Measurements from ENCODE around the gene TROAP.
"Not testable (repeated sequence)": the region's sequence is repeated elsewhere in the genome, so short reads cannot be mapped to it uniquely, and the experiment has no call there.

Gene TROAP

DNA sequence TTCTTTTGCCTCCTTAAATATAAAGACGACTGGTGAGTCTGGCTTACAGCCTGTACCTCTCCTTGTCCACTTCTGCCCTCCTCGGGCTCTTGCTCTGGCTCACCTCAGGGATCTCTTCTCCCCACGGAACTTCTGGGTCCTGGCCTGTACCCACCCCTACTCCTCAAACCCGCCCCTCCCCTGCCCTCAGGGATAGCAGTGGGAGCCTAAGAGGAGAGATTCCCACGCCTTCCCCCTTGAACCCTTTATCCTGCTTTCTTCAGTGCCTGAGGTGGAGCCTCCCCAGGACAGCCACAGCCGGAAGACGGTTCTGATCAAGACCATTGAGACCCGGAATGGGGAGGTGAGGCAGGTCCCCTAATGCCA, 25.4 kb upstream of the TROAP start:
- Histone ChIP-seq H3K4me1 (ENCODE audit: control insufficient read depth, insufficient read depth, low read length) (peaks cover 4% of the 10 kb centered on the region), H3K27me3 (ENCODE audit: control insufficient read depth, insufficient read depth, low read length) (peaks cover 44% of the 10 kb centered on the region), H3K27ac (ENCODE audit: low read depth, low read length) (no peak overlapping the region), H3K4me3 (ENCODE audit: low read length) (no peak overlapping the region), H3K36me3 (ENCODE audit: control insufficient read depth, insufficient read depth, low read length) (no peaks in the 10 kb centered on the region), H3K9ac (ENCODE audit: low read length) (no peak overlapping the region)

DNA sequence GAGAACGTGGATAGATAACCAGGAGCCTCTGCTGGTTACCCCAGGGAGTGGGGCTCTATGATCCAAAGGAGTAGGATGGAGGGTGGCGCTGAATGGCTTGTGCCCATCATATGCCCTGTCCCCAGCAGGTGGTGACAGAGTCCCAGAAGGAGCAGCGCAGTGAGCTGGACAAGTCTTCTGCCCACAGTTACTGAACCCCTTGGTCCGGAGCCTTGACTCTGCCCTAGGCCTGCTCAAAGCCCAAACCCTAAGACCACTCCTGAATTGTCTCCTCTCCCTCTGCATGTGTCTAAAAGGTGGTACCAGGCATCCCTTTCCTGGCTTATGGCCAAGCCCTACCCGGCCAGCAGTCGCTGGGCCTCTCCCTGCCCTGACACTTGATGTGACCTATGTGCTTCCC, 24.9 kb upstream of the TROAP start:
- Histone ChIP-seq H3K36me3 (ENCODE audit: control insufficient read depth, insufficient read depth, low read length) (no peaks in the 10 kb centered on the region), H3K4me1 (ENCODE audit: control insufficient read depth, insufficient read depth, low read length) (peaks cover 4% of the 10 kb centered on the region), H3K4me3 (ENCODE audit: low read length) (no peak overlapping the region), H3K9ac (ENCODE audit: low read length) (no peak overlapping the region), H3K27ac (ENCODE audit: low read depth, low read length) (no peak overlapping the region), H3K27me3 (ENCODE audit: control insufficient read depth, insufficient read depth, low read length) (peaks cover 44% of the 10 kb centered on the region)

DNA sequence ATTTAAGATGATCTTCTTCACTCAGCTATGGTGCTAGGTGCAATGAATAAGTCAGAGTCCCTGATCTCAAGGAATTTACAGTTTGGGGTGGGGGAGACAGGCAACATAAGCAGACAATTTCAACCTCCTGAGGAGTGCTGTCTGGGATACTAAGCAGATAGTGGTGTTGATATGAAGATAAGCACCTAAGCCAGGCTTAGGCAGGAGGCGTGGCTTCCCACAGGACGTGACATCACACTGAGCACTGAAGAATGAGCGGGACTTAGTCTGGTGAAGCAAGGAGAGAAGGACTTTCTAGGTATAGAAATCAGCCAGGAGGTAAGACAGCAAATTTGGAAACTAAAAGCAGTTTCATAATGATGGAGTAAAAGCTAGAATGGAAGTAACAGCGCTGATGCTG, 21.3 kb upstream of the TROAP start:
- H3K9ac ChIP-seq (ENCODE audit: low read length) = no peak overlapping the region
- peaks cover 1% of the 10 kb centered on the region for H3K4me1 ChIP-seq (ENCODE audit: control insufficient read depth, insufficient read depth, low read length)
- no peak overlapping the region for H3K27ac ChIP-seq (ENCODE audit: low read depth, low read length)
- H3K4me3 ChIP-seq (ENCODE audit: low read length) = no peak overlapping the region
- no peaks in the 10 kb centered on the region for H3K36me3 ChIP-seq (ENCODE audit: control insufficient read depth, insufficient read depth, low read length)
- peaks cover 14% of the 10 kb centered on the region for H3K27me3 ChIP-seq (ENCODE audit: control insufficient read depth, insufficient read depth, low read length)

DNA sequence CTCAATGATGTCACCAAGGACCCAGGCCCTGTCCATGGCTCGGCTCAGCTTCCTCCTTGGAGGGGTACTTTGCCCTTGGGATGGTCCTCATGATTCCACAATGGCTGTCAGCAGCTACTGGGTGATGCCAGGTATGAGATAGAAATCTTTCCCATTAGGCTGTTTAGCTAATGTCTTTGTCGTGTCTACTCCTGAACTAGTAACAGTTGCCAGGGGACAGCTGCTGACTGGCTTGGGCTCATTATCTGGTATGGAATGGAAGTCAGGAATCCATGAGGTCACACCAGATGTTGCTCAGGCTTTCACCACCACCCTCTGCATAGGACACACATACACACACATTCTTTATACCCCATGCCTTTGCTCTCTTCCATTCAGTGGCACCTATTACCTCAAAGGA, 18.9 kb upstream of the TROAP start:
- no peak overlapping the region for H3K4me3 ChIP-seq (ENCODE audit: low read length)
- H3K27me3 ChIP-seq (ENCODE audit: control insufficient read depth, insufficient read depth, low read length) = no peaks in the 10 kb centered on the region

DNA sequence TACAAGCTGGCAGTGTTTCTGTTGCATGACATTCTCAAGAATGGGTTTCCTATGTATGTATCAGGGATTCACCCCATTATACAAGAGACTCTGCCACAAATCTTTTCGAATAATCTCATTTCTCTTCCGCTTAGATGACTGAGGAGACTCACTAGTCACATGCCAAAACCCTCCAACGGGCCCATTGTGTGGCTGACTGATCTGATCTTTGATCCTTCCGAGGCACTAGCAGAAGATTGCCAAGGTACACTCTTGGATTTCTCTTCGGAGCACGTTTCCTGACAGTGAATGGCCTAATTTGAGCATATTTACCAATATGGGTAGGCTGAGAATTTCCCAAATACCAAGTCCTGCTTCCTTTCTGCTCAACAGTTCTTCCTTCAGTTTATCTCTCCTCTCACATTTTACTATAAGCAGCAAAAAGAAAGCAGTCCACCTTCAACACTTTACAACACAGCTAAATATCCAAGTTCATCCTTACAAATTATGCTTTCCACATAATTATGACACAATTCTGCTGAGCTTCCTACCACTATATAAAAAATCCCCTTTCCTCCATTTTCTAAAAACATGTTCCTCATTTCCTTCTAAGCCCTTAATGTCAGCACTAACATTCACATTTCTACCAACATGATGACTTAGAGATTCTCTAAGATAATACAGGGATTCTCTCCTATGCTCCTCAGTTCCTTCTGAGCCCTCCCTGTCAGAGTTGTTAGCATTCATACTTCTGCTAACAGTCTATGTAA, 17.1 kb upstream of the TROAP start:
- Histone ChIP-seq H3K27ac (ENCODE audit: low read depth, low read length) (no peak overlapping the region), H3K36me3 (ENCODE audit: control insufficient read depth, insufficient read depth, low read length) (no peaks in the 10 kb centered on the region), H3K27me3 (ENCODE audit: control insufficient read depth, insufficient read depth, low read length) (no peaks in the 10 kb centered on the region), H3K4me1 (ENCODE audit: control insufficient read depth, insufficient read depth, low read length) (no peaks in the 10 kb centered on the region), H3K4me3 (ENCODE audit: low read length) (no peak overlapping the region), H3K9ac (ENCODE audit: low read length) (no peak overlapping the region)

More for the DNA sequence above, 18.9 kb upstream of the TROAP start:
- Histone ChIP-seq H3K9ac (ENCODE audit: low read length) (no peak overlapping the region), H3K36me3 (ENCODE audit: control insufficient read depth, insufficient read depth, low read length) (no peaks in the 10 kb centered on the region), H3K4me1 (ENCODE audit: control insufficient read depth, insufficient read depth, low read length) (no peaks in the 10 kb centered on the region), H3K27ac (ENCODE audit: low read depth, low read length) (no peak overlapping the region)

DNA sequence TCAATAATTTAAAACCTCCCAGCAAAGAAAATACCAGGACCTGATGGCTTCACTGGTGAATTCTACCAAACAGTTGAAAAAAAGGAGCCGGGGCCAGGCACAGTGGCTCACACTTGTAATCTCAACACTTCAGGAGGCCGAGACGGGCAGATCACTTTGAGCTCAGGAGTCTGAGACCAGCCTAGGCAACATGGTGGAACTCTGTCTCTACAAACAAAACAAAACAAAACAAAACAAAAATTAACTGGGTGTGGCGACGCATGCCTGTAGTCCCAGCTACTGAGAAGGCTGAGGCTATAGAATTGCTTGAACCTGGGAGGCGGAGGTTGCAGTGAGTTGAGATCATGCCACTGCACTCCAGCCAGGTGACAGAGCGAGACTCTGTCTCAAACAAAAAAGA, 13.7 kb upstream of the TROAP start:
- Histone ChIP-seq H3K4me3 (ENCODE audit: low read length) (no peak overlapping the region), H3K27ac (ENCODE audit: low read depth, low read length) (no peak overlapping the region), H3K36me3 (ENCODE audit: control insufficient read depth, insufficient read depth, low read length) (no peaks in the 10 kb centered on the region), H3K27me3 (ENCODE audit: control insufficient read depth, insufficient read depth, low read length) (no peaks in the 10 kb centered on the region), H3K4me1 (ENCODE audit: control insufficient read depth, insufficient read depth, low read length) (no peaks in the 10 kb centered on the region), H3K9ac (ENCODE audit: low read length) (no peak overlapping the region)

DNA sequence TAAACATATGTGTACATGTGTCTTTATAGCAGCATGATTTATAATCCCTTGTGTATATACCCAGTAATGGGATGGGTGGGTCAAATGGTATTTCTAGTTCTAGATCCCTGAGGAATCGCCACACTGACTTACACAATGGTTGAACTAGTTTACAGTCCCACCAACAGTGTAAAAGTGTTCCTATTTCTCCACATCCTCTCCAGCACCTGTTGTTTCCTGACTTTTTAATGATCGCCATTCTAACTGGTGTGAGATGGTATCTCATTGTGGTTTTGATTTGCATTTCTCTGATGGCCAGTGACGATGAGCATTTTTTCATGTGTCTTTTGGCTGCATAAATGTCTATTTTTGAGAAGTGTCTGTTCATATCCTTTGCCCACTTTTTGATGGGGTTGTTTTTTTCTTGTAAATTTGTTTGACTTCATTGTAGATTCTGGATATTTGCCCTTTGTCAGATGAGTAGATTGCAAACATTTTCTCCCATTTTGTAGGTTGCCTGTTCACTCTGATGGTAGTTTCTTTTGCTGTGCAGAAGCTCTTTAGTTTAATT, 12.5 kb upstream of the TROAP start:
- H3K9ac ChIP-seq (ENCODE audit: low read length); H3K4me3 ChIP-seq (ENCODE audit: low read length); H3K27me3 ChIP-seq (ENCODE audit: control insufficient read depth, insufficient read depth, low read length); H3K4me1 ChIP-seq (ENCODE audit: control insufficient read depth, insufficient read depth, low read length); H3K27ac ChIP-seq (ENCODE audit: low read depth, low read length); H3K36me3 ChIP-seq (ENCODE audit: control insufficient read depth, insufficient read depth, low read length): not testable (repeated sequence)

DNA sequence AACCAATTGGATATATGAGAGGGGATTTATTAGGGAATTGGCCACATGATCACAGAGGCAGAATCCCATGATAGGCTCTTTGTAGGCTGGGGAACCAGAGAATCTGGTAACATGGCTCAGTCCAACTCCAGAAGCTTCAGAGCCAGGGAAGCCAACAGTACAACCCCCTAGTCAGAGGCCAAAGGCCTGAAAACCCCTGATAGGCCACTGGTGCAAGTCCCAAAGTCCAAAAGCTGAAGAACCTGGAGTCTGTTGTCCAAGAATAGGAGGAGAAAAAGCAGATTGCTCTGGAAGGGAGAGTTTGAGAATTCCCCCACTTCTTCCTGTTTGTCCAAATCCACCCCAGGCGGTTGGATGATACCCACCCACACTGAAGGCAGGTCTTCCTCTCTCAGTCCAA, 8.2 kb upstream of the TROAP start:
- no peak overlapping the region for H3K9ac ChIP-seq (ENCODE audit: low read length)

DNA sequence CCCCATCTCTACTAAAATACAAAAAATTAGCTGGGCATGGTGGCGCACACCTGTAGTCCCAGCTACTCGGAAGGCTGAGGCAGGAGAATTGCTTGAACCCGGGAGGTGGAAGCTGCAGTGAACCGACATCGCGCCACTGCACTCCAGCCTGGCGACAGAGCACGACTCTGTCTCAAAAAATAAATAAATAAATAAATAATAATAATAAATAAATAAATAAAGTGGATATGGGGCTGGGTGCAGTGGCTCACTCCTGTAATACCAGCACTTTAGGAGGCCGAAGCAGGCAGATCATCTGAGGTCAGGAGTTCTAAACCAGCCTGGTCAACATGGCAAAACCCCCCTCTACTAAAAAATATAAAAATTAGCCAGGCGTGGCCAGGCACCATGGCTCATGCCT, 5.9 kb upstream of the TROAP start:
- H3K4me1 ChIP-seq (ENCODE audit: control insufficient read depth, insufficient read depth, low read length); H3K27me3 ChIP-seq (ENCODE audit: control insufficient read depth, insufficient read depth, low read length); H3K36me3 ChIP-seq (ENCODE audit: control insufficient read depth, insufficient read depth, low read length): not testable (repeated sequence)

More for the DNA sequence above, 8.2 kb upstream of the TROAP start:
- Histone ChIP-seq H3K36me3 (ENCODE audit: control insufficient read depth, insufficient read depth, low read length) (no peaks in the 10 kb centered on the region), H3K27me3 (ENCODE audit: control insufficient read depth, insufficient read depth, low read length) (no peaks in the 10 kb centered on the region), H3K4me3 (ENCODE audit: low read length) (no peak overlapping the region), H3K4me1 (ENCODE audit: control insufficient read depth, insufficient read depth, low read length) (no peaks in the 10 kb centered on the region), H3K27ac (ENCODE audit: low read depth, low read length) (no peak overlapping the region)

DNA sequence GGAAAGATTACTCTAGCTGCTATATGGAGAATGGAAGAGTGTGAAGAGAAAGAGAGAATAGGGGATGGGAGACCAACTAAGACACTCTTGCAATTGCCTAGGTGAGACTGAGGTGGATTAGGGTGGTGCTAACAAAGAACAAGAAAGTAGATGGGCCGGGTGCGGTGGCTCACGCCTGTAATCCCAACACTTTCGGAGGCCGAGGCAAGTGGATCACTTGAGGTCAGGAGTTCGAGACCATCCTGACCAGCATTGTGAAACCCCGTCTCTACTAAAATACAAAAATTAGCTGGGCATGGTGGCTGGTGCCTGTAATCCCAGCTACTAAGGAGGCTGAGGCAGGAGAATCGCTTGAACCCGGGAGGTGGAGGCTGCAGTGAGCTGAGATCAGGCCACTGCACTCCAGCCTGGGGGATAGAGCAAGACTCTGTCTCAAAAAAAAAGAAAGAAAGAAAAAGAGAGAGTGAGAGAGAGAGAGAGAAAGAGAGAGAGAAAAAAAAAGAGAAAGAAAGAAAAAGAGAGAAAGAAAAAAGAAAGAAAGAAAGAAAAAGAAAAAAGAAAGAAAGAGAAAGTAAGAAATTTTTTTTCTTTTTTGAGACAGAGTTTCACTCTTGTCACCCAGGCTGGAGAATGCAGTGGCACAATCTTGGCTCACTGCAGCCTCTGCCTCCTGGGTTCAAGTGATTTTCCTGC, 2.5 kb upstream of the TROAP start:
- not testable (repeated sequence) for H3K27me3 ChIP-seq (ENCODE audit: control insufficient read depth, insufficient read depth, low read length); H3K4me3 ChIP-seq (ENCODE audit: low read length); H3K36me3 ChIP-seq (ENCODE audit: control insufficient read depth, insufficient read depth, low read length); H3K4me1 ChIP-seq (ENCODE audit: control insufficient read depth, insufficient read depth, low read length); H3K27ac ChIP-seq (ENCODE audit: low read depth, low read length); H3K9ac ChIP-seq (ENCODE audit: low read length)

More for the DNA sequence above, 5.9 kb upstream of the TROAP start:
- not testable (repeated sequence) for H3K4me3 ChIP-seq (ENCODE audit: low read length); H3K27ac ChIP-seq (ENCODE audit: low read depth, low read length); H3K9ac ChIP-seq (ENCODE audit: low read length)

DNA sequence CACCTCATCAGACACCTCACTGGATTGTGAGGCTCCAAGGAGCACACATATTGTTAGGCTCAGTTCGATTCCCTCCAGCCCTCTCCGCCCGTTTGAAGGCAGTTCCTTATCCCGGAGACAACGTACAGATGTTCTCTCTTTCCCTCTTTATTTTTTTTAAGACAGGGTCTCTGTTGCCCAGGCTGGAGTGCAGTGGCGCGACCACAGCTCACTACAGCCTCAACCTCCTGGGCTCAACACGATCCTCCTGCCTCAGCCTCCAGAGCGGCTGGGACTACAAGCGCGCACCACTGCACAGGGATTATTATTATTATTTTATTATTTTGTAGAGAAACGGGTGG, 718 bp upstream of the TROAP start:
- no peaks in the 10 kb centered on the region for H3K36me3 ChIP-seq (ENCODE audit: control insufficient read depth, insufficient read depth, low read length)
- H3K9ac ChIP-seq (ENCODE audit: low read length) = no peak overlapping the region
- H3K27ac ChIP-seq (ENCODE audit: low read depth, low read length) = peak overlapping the region; percentile 56
- H3K4me3 ChIP-seq (ENCODE audit: low read length) = peak overlapping the region; percentile 83
- H3K27me3 ChIP-seq (ENCODE audit: control insufficient read depth, insufficient read depth, low read length) = no peaks in the 10 kb centered on the region
- H3K4me1 ChIP-seq (ENCODE audit: control insufficient read depth, insufficient read depth, low read length) = peaks cover 9% of the 10 kb centered on the region

DNA sequence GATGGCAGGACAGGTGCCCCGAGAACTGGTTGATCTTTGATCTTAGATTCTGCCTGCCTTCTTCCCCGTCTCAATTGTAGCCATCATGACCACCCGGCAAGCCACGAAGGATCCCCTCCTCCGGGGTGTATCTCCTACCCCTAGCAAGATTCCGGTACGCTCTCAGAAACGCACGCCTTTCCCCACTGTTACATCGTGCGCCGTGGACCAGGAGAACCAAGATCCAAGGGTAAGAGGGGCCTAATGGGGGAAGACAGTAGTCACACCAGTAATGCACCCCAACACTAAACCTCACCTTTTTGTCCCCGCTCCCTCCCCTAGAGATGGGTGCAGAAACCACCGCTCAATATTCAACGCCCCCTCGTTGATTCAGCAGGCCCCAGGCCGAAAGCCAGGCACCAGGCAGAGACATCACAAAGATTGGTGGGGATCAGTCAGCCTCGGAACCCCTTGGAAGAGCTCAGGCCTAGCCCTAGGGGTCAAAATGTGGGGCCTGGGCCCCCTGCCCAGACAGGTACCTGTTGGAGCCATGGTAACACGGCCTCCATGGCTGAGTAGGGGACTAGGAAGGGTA, 556 bp downstream of the TROAP start:
- Histone ChIP-seq H3K27me3 (ENCODE audit: control insufficient read depth, insufficient read depth, low read length) (no peaks in the 10 kb centered on the region), H3K36me3 (ENCODE audit: control insufficient read depth, insufficient read depth, low read length) (no peaks in the 10 kb centered on the region), H3K27ac (ENCODE audit: low read depth, low read length) (no peak overlapping the region), H3K4me3 (ENCODE audit: low read length) (peak overlapping the region; percentile 83), H3K4me1 (ENCODE audit: control insufficient read depth, insufficient read depth, low read length) (peaks cover 9% of the 10 kb centered on the region), H3K9ac (ENCODE audit: low read length) (no peak overlapping the region)
